H1 (cell line): ENCODE data around the gene HBEGF. TPM values are rescaled to one million over a fixed set of nuclear protein-coding genes. Genes with fewer than 3 reads are reported as not detected.

ENCODE experiments used
- CTCF ChIA-PET: fragments of 300-600 bp; sonication (Branson Sonifier 250); formaldehyde crosslinking; loops from one replicate; lab custom pipeline; 2021; ENCODE audit not compliant: partially characterized antibody; lab: Charles Lee
- POLR2A ChIA-PET: fragments of 300-600 bp; sonication (Branson Sonifier 250); formaldehyde crosslinking; loops from one replicate; lab custom pipeline; 2021; ENCODE audit warnings: inconsistent platforms; ENCODE audit not compliant: partially characterized antibody; lab: Charles Lee
- DNase-seq, 2 experiments: peaks; one replicate each; pipeline versions ENCODE4 v3.0.0 to v3.0.0-alpha.2; 2010 to 2022; ENCODE audit warnings: low spot score in 2 of 2, low read depth in 1 of 2, mixed read lengths in 1 of 2
- FAIRE-seq: peaks from 2 replicates; lab custom pipeline; 2011; peaks lifted over from hg19 to GRCh38; lab: Jason Lieb, UNC
- H2AFZ ChIP-seq: 2 replicates; pipeline ENCODE4 v1.8.1; 2012; ENCODE audit warnings: low read length, inconsistent platforms
- H2AK5ac ChIP-seq: 2 replicates; pipeline ENCODE4 v1.6.1; 2013; ENCODE audit warnings: low read depth, low read length
- H2BK120ac ChIP-seq: replicated peaks from 2 replicates; pipeline ENCODE3; 2013; ENCODE audit warnings: low read depth, low read length, inconsistent platforms
- H2BK12ac ChIP-seq: 2 replicates; pipeline ENCODE4 v1.6.1; 2013; ENCODE audit warnings: low read depth, low read length
- H2BK15ac ChIP-seq: 2 replicates; pipeline ENCODE4 v1.6.1; 2013; ENCODE audit warnings: low read length
- H2BK20ac ChIP-seq: 2 replicates; pipeline ENCODE4 v1.6.1; 2013; ENCODE audit warnings: low read length
- H2BK5ac ChIP-seq: 2 replicates; pipeline ENCODE4 v1.6.1; 2013; ENCODE audit warnings: low read depth, low read length
- H3K14ac ChIP-seq: 2 replicates; pipeline ENCODE4 v1.6.1; 2013; ENCODE audit warnings: inconsistent platforms; ENCODE audit not compliant: insufficient read length
- H3K18ac ChIP-seq: 2 replicates; pipeline ENCODE4 v1.6.1; 2013; ENCODE audit warnings: low read length; ENCODE audit errors: extremely low read depth
- H3K23ac ChIP-seq: 2 replicates; pipeline ENCODE4 v1.6.1; 2013; ENCODE audit warnings: inconsistent platforms; ENCODE audit not compliant: insufficient read length
- H3K23me2 ChIP-seq: 2 replicates; pipeline ENCODE4 v1.6.1; 2013; ENCODE audit warnings: low read depth, low read length
- H3K27ac ChIP-seq: 2 replicates; pipeline ENCODE4 v1.6.1; 2011; ENCODE audit warnings: low read depth, low read length, inconsistent platforms
- H3K27me3 ChIP-seq, 4 experiments: replicated peaks in 1 of 4; 1 replicate in 1 of 4; 2 replicates in 3 of 4; pipeline versions ENCODE4 v1.6.1 to v1.8.1; 2011 to 2013; ENCODE audit warnings: low read length in 3 of 4, mild to moderate bottlenecking in 3 of 4, inconsistent platforms in 2 of 4, mixed read lengths in 2 of 4, moderate library complexity in 1 of 4; ENCODE audit not compliant: control insufficient read depth in 3 of 4, insufficient read depth in 3 of 4; ENCODE audit errors: extremely low read depth in 1 of 4
- H3K36me3 ChIP-seq, 4 experiments: 2 replicates each; pipeline versions ENCODE4 v1.6.1 to v1.8.1; 2011 to 2013; ENCODE audit warnings: mild to moderate bottlenecking in 4 of 4, low read length in 3 of 4, moderate library complexity in 2 of 4, control low read depth in 1 of 4, inconsistent platforms in 1 of 4; ENCODE audit not compliant: insufficient read depth in 4 of 4, control insufficient read depth in 2 of 4
- H3K4ac ChIP-seq: replicated peaks from 2 replicates; pipeline ENCODE3; 2013; ENCODE audit warnings: low read length, low read depth, mixed read lengths, inconsistent platforms; ENCODE audit not compliant: insufficient read length
- H3K4me1 ChIP-seq, 4 experiments: replicated peaks in 1 of 4; 1 replicate in 1 of 4; 2 replicates in 3 of 4; pipeline versions ENCODE4 v1.6.1 to v1.8.1; 2011 to 2013; ENCODE audit warnings: low read length in 3 of 4, inconsistent platforms in 2 of 4, mixed read lengths in 1 of 4; ENCODE audit not compliant: insufficient read depth in 4 of 4, control insufficient read depth in 3 of 4
- H3K4me2 ChIP-seq, 2 experiments: 2 replicates each; pipeline versions ENCODE4 v1.6.1 to v1.8.1; 2011 to 2013; ENCODE audit warnings: low read depth in 2 of 2, low read length in 2 of 2, control low read depth in 1 of 2, inconsistent platforms in 1 of 2, mild to moderate bottlenecking in 1 of 2; ENCODE audit not compliant: insufficient read depth in 1 of 2
- H3K4me3 ChIP-seq, 4 experiments: fragments of 200-600, 300-600 bp in 1 of 4; sonication (generic), shearing (Covaris generic), sonication (Bioruptor Twin) in 1 of 4; 2 replicates each; pipeline versions ENCODE4 v1.5.1 to v1.8.1; 2011 to 2016; ENCODE audit warnings: low read length in 4 of 4, low read depth in 3 of 4, control low read depth in 2 of 4, inconsistent platforms in 2 of 4, mild to moderate bottlenecking in 2 of 4, mixed read lengths in 1 of 4, moderate library complexity in 1 of 4; ENCODE audit not compliant: insufficient read depth in 2 of 4; ENCODE audit errors: extremely low read depth in 1 of 4
- H3K56ac ChIP-seq: replicated peaks from 2 replicates; pipeline ENCODE3; 2013; ENCODE audit warnings: low read depth, mild to moderate bottlenecking, mixed read lengths, low read length, inconsistent platforms; ENCODE audit not compliant: insufficient read length
- H3K79me1 ChIP-seq: 2 replicates; pipeline ENCODE4 v1.6.1; 2013; ENCODE audit warnings: low read depth, low read length, control low read depth
- H3K79me2 ChIP-seq, 2 experiments: 2 replicates each; pipeline versions ENCODE4 v1.6.1 to v1.8.1; 2012 to 2013; ENCODE audit warnings: low read length in 2 of 2, mild to moderate bottlenecking in 2 of 2, inconsistent platforms in 1 of 2; ENCODE audit not compliant: insufficient read depth in 2 of 2, control insufficient read depth in 1 of 2
- H3K9ac ChIP-seq, 4 experiments: replicated peaks in 1 of 4; 1 replicate in 1 of 4; 2 replicates in 3 of 4; pipeline versions ENCODE4 v1.6.1 to v1.8.1; 2011 to 2013; ENCODE audit warnings: low read depth in 3 of 4, low read length in 3 of 4, control low read depth in 2 of 4, mild to moderate bottlenecking in 2 of 4, moderate library complexity in 2 of 4, inconsistent platforms in 1 of 4; ENCODE audit errors: extremely low read depth in 1 of 4
- H3K9me3 ChIP-seq, 2 experiments: 2 replicates each; pipeline versions ENCODE4 v1.6.1 to v1.8.1; 2012 to 2013; ENCODE audit warnings: mild to moderate bottlenecking in 2 of 2, moderate library complexity in 2 of 2, control low read depth in 1 of 2, inconsistent platforms in 1 of 2, low read depth in 1 of 2, low read length in 1 of 2, mixed read lengths in 1 of 2; ENCODE audit not compliant: insufficient read depth in 2 of 2
- H4K20me1 ChIP-seq, 2 experiments: replicated peaks in 1 of 2; 2 replicates each; pipeline versions ENCODE3 to v1.8.1; 2011 to 2013; ENCODE audit warnings: inconsistent platforms in 2 of 2, low read length in 2 of 2, mild to moderate bottlenecking in 1 of 2; ENCODE audit not compliant: insufficient read depth in 2 of 2, control insufficient read depth in 1 of 2
- H4K5ac ChIP-seq: 2 replicates; pipeline ENCODE4 v1.6.1; 2013; ENCODE audit warnings: low read length, low read depth, mixed read lengths, inconsistent platforms; ENCODE audit not compliant: insufficient read length
- H4K8ac ChIP-seq: 2 replicates; pipeline ENCODE4 v1.8.0; 2013; ENCODE audit warnings: mild to moderate bottlenecking, moderate library complexity, low read length, inconsistent platforms; ENCODE audit not compliant: insufficient read depth; ENCODE audit errors: extremely low read depth
- H4K91ac ChIP-seq: replicated peaks from 2 replicates; pipeline ENCODE3; 2013; ENCODE audit warnings: low read length, mixed read lengths, inconsistent platforms; ENCODE audit not compliant: insufficient read length
- ATF2 ChIP-seq: IDR thresholded peaks from 2 replicates; pipeline ENCODE4 v1.6.1; 2012; ENCODE audit warnings: low read length, inconsistent platforms
- CHD2 ChIP-seq: IDR thresholded peaks from 2 replicates; pipeline ENCODE4 v1.6.1; 2012; ENCODE audit warnings: low read length, improper control_type of control experiment
- EZH2 ChIP-seq: fragments of 200-600 bp; sonication (generic); IDR thresholded peaks from 2 replicates; pipeline ENCODE4 v1.7.1; 2012; ENCODE audit warnings: low read depth, mild to moderate bottlenecking, moderate library complexity, low read length, inconsistent platforms; ENCODE audit not compliant: severe bottlenecking
- JUN ChIP-seq: IDR thresholded peaks from 2 replicates; pipeline ENCODE4 v1.6.1; 2011; ENCODE audit warnings: low read depth, mild to moderate bottlenecking, improper control_type of control experiment, low read length
- KDM1A ChIP-seq: fragments of 200-600, 300-600 bp; sonication (generic); IDR thresholded peaks from 2 replicates; pipeline ENCODE4 v1.7.1; 2016; ENCODE audit warnings: mild to moderate bottlenecking, low read length, borderline replicate concordance
- KDM4A ChIP-seq: IDR thresholded peaks from one replicate; pipeline ENCODE4 v1.7.1; 2012; ENCODE audit warnings: low read depth, mild to moderate bottlenecking, moderate library complexity, low read length, inconsistent platforms; ENCODE audit not compliant: severe bottlenecking
- MAX ChIP-seq: IDR thresholded peaks from 2 replicates; pipeline ENCODE4 v1.6.1; 2012; ENCODE audit warnings: inconsistent platforms
- NRF1 ChIP-seq: IDR thresholded peaks from 2 replicates; pipeline ENCODE4 v1.6.1; 2011; ENCODE audit warnings: mild to moderate bottlenecking, low read depth, low read length, improper control_type of control experiment
- RAD21 ChIP-seq, 2 experiments: IDR thresholded peaks in 1 of 2; conservative IDR thresholded peaks in 1 of 2; 2 replicates each; pipeline ENCODE4 v1.6.1; 2011; ENCODE audit warnings: low read depth in 2 of 2, low read length in 2 of 2, improper control_type of control experiment in 1 of 2, inconsistent platforms in 1 of 2, mild to moderate bottlenecking in 1 of 2, moderate library complexity in 1 of 2
- SRF ChIP-seq: IDR thresholded peaks from 2 replicates; pipeline ENCODE4 v1.6.1; 2011; ENCODE audit warnings: mild to moderate bottlenecking, low read depth, low read length, moderate library complexity
- WGBS, 2 experiments: shearing (Covaris generic) in 1 of 2; methylation state at CpG; one replicate each; pipeline versions ENCODE4 v1.1.6 to v1.1.7; 2013 to 2015; ENCODE audit warnings: low lambda C conversion rate in 2 of 2, mixed read lengths in 2 of 2, inconsistent platforms in 1 of 2, low coverage in 1 of 2, missing lambda C conversion rate in 1 of 2; ENCODE audit not compliant: insufficient replicate concordance in 2 of 2, insufficient coverage in 1 of 2, insufficient read length in 1 of 2; ENCODE audit errors: extremely low coverage in 1 of 2, missing lambda C conversion rate in 1 of 2; 5-methylcytosine and 5-hydroxymethylcytosine counted together
- polyA plus RNA-seq, 7 experiments: library from polyadenylated mRNA; depleted of rRNA in 3 of 7; stranded (reverse) in 5 of 7; unstranded in 2 of 7; fragments of >200 nt in 5 of 7; fragments of 200-250 nt in 2 of 7; gene quantifications; 1 replicate in 5 of 7; 2 replicates in 1 of 7; 4 replicates in 1 of 7; pipeline versions ENCODE4 v1.2.1 to v1.2.3, GENCODE V29; 2011 to 2013; ENCODE audit warnings: missing spikeins in 2 of 7, mixed read lengths in 2 of 7
- total RNA-seq: library from RNA; stranded (reverse); fragmentation: NEBNext Ultra II Directional; extraction: Animal tissue kit (Norgen Biotek cat#: 25700); gene quantifications from 2 replicates; pipeline ENCODE4 v1.2.1, GENCODE V29; 2021

The HBEGF gene
- total and polyA plus RNA-seq, 2 of the 8 experiments (the other 6 are each of a cell fraction or from before 2014, with no cell fraction given): 2.4 to 2.5 TPM

DNA sequence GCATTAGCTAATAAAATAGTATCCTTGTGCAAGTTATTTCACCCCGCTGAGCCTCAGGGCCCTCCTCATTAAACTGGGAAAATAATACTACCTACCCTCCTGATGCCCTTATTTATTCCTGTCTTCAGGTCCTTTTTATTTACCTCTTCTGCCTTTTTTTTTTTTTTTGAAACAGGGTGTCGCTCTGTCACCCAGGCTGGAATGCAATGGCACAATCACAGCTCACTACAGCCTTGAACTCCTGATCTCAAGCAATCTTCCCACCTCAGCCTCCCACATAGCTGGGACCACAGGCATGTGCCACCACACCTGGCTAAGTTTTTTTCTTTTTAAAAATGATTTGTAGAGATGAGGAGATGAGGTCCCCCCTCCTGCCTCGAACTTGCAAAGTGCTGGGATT is 20.9 kb downstream of the HBEGF start:
- Histone ChIP-seq H3K4me1 (peaks cover 0 to 5% (median 0%) of the 10 kb centered on the region in 4 experiments; a peak in 3 of 7 replicates), H2AFZ (no peak overlapping the region), H3K14ac (no peak overlapping the region), H3K27ac (no peak overlapping the region), H3K56ac (no peak overlapping the region), H3K23ac (no peak overlapping the region), H4K8ac (no peak overlapping the region), H2BK12ac (0 out of 2 replicates have a peak overlapping the region, but pooled peaks have one; percentile 17), H3K36me3 (no peaks in the 10 kb centered on the region), H3K9me3 (no peaks in the 10 kb centered on the region), H3K9ac (no peak overlapping the region), H3K79me2 (no peaks in the 10 kb centered on the region), H3K18ac (no peak overlapping the region; the same call in 1 of the 2 replicates), H3K4ac (no peak overlapping the region), H3K4me3 (no peak overlapping the region), H3K4me2 (no peak overlapping the region), H2BK20ac (no peak overlapping the region), H2BK5ac (no peak overlapping the region), H3K23me2 (no peaks in the 10 kb centered on the region), H4K20me1 (no peaks in the 10 kb centered on the region), H4K91ac (no peak overlapping the region), H3K79me1 (no peaks in the 10 kb centered on the region), H4K5ac (no peak overlapping the region), H3K27me3 (no peaks in the 10 kb centered on the region), H2BK15ac (no peak overlapping the region), H2AK5ac (no peak overlapping the region), H2BK120ac (no peak overlapping the region)
- no peak for DNase-seq
- TF ChIP-seq KDM1A: no peak
- TF ChIP-seq SRF: no peak
- TF ChIP-seq RAD21 (IDR thresholded peaks at IDR 0.05 in 1 of 2, conservative IDR thresholded peaks at IDR 0.05 in 1 of 2; ENCODE audit: low read depth in 2 of 2, low read length in 2 of 2): no peak
- no peak for TF ChIP-seq JUN
- no peak for TF ChIP-seq ATF2
- TF ChIP-seq KDM4A: no peak
- no peak for TF ChIP-seq EZH2
- TF ChIP-seq MAX: no peak
- no peak for TF ChIP-seq CHD2
- TF ChIP-seq NRF1: no peak
- 86% methylated on average over 2 of the region's 3 CpGs; no CpG with 5 or more reads in 1 of the 2 experiments for WGBS, 2 experiments
- FAIRE-seq: no peak
- CTCF ChIA-PET: interaction anchor here (0.8 to 14.2 kb wide), 5 partner anchors 14 to 83 kb away, joined by 3 to 102 read pairs (median 5); partner anchors contain the start of gene HBEGF
- POLR2A ChIA-PET: interaction anchor here (1.3 to 3.2 kb wide), 3 partner anchors 11 to 23 kb away, joined by 3 to 13 read pairs (median 4); partner anchors contain the start of genes HBEGF and PFDN1
